Measurements from ENCODE around the gene ARIH2.

DNA sequence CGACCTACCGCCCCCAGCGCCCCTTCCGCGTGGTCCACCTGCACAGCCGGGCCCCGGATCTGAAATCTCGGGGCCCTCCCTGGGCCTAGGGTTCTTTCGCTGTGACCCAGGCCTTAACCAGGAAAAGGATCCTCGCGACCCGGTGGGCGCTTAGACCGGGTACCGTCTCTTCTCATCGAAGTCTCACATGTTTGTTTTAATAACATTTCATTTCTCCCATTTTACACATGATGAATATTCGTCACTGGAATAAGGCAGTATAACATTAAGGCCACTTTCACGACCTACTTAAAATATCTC lies 100.0 kb downstream of the ARIH2 start:
- TF ChIP-seq, protein P1, sequence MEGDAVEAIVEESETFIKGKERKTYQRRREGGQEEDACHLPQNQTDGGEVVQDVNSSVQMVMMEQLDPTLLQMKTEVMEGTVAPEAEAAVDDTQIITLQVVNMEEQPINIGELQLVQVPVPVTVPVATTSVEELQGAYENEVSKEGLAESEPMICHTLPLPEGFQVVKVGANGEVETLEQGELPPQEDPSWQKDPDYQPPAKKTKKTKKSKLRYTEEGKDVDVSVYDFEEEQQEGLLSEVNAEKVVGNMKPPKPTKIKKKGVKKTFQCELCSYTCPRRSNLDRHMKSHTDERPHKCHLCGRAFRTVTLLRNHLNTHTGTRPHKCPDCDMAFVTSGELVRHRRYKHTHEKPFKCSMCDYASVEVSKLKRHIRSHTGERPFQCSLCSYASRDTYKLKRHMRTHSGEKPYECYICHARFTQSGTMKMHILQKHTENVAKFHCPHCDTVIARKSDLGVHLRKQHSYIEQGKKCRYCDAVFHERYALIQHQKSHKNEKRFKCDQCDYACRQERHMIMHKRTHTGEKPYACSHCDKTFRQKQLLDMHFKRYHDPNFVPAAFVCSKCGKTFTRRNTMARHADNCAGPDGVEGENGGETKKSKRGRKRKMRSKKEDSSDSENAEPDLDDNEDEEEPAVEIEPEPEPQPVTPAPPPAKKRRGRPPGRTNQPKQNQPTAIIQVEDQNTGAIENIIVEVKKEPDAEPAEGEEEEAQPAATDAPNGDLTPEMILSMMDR (IDR thresholded peaks at IDR 0.05), result no peak
- TF ChIP-seq POLR2A (IDR thresholded peaks at IDR 0.05) (no peak), EP300 (IDR thresholded peaks at IDR 0.05) (no peak), POLR2AphosphoS5 (IDR thresholded peaks at IDR 0.05) (no peak)
